ENCODE results near the gene GNB1.
A peak's percentile ranks its signal among the peaks of the same experiment; 100 is the strongest.

Gene GNB1

DNA sequence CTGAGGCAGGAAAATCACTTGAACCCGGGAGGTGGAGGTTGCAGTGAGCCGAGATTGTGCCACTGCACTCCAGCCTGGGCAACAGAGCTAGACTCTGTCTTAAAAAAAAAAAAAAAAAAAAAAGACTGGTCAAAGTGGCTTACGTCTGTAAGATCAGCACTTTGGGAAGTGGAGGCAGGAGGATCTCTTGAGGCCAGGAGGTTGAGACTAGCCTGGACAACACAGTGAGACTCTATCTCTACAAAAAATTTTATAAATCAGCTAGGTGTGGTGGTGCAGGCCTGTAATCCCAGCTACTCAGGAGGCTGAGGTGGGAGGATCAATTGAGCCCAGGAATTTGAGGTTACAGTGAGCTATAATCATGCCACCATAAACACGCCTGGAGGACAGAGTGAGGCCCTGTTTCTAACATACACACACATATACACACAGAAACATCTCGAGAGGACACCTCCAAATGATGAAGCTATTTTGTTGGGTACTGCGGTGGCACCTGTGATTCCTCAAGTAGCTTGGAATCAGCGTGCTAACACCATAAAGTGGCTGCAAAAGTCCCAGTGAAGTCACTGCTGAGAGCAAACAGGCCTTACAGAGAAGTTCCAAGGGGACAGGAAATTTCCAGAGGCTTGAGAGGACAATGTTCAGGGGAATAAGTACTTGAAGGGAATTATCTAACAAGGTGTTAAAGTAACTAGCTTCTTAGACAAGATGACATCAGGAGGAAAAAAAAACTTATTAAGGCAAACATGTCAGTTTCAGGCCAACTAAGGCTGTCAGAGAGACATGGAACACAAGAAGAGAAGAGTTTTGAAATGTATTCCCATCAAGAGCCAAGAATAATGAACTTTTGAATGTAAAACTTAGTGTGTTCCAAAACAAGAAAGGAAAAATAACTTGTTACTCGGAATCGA, 114.0 kb downstream of the GNB1 start:
- peak overlapping the region in 1 of 2 donors; percentile 98 for H3K4me3 ChIP-seq (ENCODE audit: low read length in 2 of 2)
- H3K9me3 ChIP-seq (replicated peaks in 1 of 2; ENCODE audit: control insufficient read depth in 2 of 2, insufficient read depth in 1 of 2, low read depth in 1 of 2, low read length in 2 of 2) = no peaks in the 10 kb centered on the region
- peaks cover 0 to 10% (median 0%) of the 10 kb centered on the region in 3 experiments for H3K27me3 ChIP-seq (ENCODE audit: control insufficient read depth in 3 of 3, insufficient read depth in 3 of 3, low read depth in 1 of 3, low read length in 3 of 3)
- peaks cover 15 to 23% of the 10 kb centered on the region in 2 donors for H3K4me1 ChIP-seq (ENCODE audit: control insufficient read depth in 2 of 2, insufficient read depth in 1 of 2, low read depth in 1 of 2, low read length in 2 of 2)
- H4K91ac ChIP-seq (ENCODE audit: low read depth, low read length, poor library complexity) = no peak overlapping the region
- no peak overlapping the region for H3K4ac ChIP-seq (ENCODE audit: low read length)
- H2BK12ac ChIP-seq (ENCODE audit: low read length) = no peak overlapping the region
- peak overlapping the region; percentile 19 for H3K4me2 ChIP-seq (ENCODE audit: insufficient read depth, low read length, poor library complexity, severe bottlenecking)
- no peak overlapping the region for H3K23ac ChIP-seq (ENCODE audit: low read depth, low read length, poor library complexity)
- peaks cover 2 to 14% of the 10 kb centered on the region in 2 donors for H3K36me3 ChIP-seq (replicated peaks in 1 of 2; ENCODE audit: control insufficient read depth in 2 of 2, insufficient read depth in 2 of 2, low read length in 2 of 2)
- no peak for DNase-seq (ENCODE audit: low spot score)
- no peak overlapping the region for H3K27ac ChIP-seq (replicated peaks; ENCODE audit: low read length)
- no peak overlapping the region for H2BK5ac ChIP-seq (ENCODE audit: low read length)
- H3K79me1 ChIP-seq (ENCODE audit: low read depth, low read length) = peaks cover 9% of the 10 kb centered on the region
- H3K9ac ChIP-seq (ENCODE audit: low read depth, low read length, poor library complexity) = no peak overlapping the region
- no peak overlapping the region for H3K14ac ChIP-seq (ENCODE audit: low read length)
- no CpG with 5 or more reads among the region's 9 CpGs for WGBS, 2 donors (ENCODE audit: extremely low coverage in 2 of 2, insufficient read length in 2 of 2, insufficient replicate concordance in 1 of 2)
- H2BK120ac ChIP-seq (ENCODE audit: low read depth, low read length) = no peak overlapping the region
- H2BK15ac ChIP-seq (ENCODE audit: low read length) = no peak overlapping the region
- H3K18ac ChIP-seq (ENCODE audit: low read length) = no peak overlapping the region
- H2AK5ac ChIP-seq (ENCODE audit: low read depth, low read length) = no peak overlapping the region
- H2AFZ ChIP-seq (ENCODE audit: low read length) = no peak overlapping the region
- no peak overlapping the region for H4K8ac ChIP-seq (ENCODE audit: low read depth, low read length)

DNA sequence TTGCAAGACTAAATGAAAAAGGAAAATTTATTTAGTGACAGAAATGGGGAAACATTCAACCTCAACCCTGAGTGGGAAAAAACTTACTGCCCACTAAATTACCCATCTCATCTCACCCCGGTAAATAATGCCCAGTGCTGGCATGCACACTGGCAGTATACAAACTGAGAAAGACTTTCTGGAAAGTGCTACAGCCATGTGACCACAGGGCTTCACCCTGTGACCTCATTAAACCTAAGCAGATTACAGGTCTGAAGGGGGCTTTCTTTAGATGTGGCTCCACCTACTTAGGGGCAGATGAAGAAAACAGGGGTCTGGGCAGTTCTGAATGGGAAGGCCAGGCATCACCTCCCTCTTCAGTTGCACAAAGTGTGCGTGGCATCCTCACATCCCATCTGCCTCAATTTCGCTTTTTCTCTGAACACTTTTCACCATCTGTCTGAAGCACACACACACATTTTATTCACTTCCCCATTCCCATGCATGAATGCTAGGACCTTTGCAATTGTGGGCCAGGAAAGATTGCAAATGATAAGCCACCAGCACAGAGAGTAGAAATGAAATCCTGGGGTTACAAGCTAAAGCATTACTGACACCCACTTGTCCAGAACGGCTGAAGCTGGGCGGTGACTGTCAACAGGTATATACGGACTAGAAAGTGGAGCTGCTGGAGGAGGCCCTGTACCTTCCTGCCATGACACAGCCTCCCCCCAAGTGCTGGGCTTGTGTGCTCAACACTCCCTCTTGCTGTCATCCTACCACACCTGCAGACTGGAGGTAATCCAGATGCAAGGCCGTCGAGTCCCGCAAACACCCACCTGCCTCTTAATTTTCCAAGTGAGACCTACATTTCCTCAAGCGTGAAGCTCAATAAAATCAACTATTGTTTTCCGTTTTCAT, 115.3 kb downstream of the GNB1 start:
- Histone ChIP-seq H3K23ac (ENCODE audit: low read depth, low read length, poor library complexity) (no peak overlapping the region), H3K27ac (replicated peaks; ENCODE audit: low read length) (peak overlapping the region; percentile 18), H3K36me3 (replicated peaks in 1 of 2; ENCODE audit: control insufficient read depth in 2 of 2, insufficient read depth in 2 of 2, low read length in 2 of 2) (peaks cover 5 to 20% of the 10 kb centered on the region in 2 donors), H2BK5ac (ENCODE audit: low read length) (no peak overlapping the region), H2BK12ac (ENCODE audit: low read length) (no peak overlapping the region), H4K8ac (ENCODE audit: low read depth, low read length) (no peak overlapping the region), H3K9ac (ENCODE audit: low read depth, low read length, poor library complexity) (no peak overlapping the region), H3K4me2 (ENCODE audit: insufficient read depth, low read length, poor library complexity, severe bottlenecking) (no peak overlapping the region), H4K91ac (ENCODE audit: low read depth, low read length, poor library complexity) (no peak overlapping the region), H3K79me1 (ENCODE audit: low read depth, low read length) (peaks cover 9% of the 10 kb centered on the region), H2BK120ac (ENCODE audit: low read depth, low read length) (no peak overlapping the region), H2AFZ (ENCODE audit: low read length) (no peak overlapping the region), H3K4me1 (ENCODE audit: control insufficient read depth in 2 of 2, insufficient read depth in 1 of 2, low read depth in 1 of 2, low read length in 2 of 2) (peaks cover 15 to 23% of the 10 kb centered on the region in 2 donors), H2AK5ac (ENCODE audit: low read depth, low read length) (no peak overlapping the region), H2BK15ac (ENCODE audit: low read length) (no peak overlapping the region), H3K4me3 (ENCODE audit: low read length in 2 of 2) (no peak overlapping the region), H3K9me3 (replicated peaks in 1 of 2; ENCODE audit: control insufficient read depth in 2 of 2, insufficient read depth in 1 of 2, low read depth in 1 of 2, low read length in 2 of 2) (peaks cover 4 to 5% of the 10 kb centered on the region in 2 donors), H3K14ac (ENCODE audit: low read length) (no peak overlapping the region), H3K18ac (ENCODE audit: low read length) (no peak overlapping the region), H3K4ac (ENCODE audit: low read length) (no peak overlapping the region), H3K27me3 (ENCODE audit: control insufficient read depth in 3 of 3, insufficient read depth in 3 of 3, low read depth in 1 of 3, low read length in 3 of 3) (peaks cover 0 to 10% (median 0%) of the 10 kb centered on the region in 3 experiments)
- DNase-seq (ENCODE audit: low spot score) = no peak
- no CpG with 5 or more reads among the region's 11 CpGs for WGBS, 2 donors (ENCODE audit: extremely low coverage in 2 of 2, insufficient read length in 2 of 2, insufficient replicate concordance in 1 of 2)

DNA sequence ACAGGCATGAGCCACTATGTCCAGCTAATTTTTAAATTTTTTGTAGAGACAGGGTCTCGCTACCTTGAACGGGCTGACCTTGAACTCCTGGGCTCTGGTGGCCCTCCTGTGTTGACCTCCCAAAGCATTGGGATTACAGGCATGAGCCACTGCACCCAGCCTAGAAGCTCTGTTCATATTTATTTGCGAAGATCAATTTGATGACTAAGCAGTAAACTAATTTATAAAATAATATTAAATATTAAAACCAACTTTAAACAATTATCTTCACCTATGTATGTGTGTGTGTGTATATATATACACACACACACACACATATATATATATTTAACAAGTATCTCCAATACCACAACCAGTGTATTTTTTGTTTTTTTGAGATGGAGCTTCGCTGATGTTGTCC, 117.0 kb downstream of the GNB1 start:
- no peak overlapping the region for H2AFZ ChIP-seq (ENCODE audit: low read length)
- H3K27me3 ChIP-seq (ENCODE audit: control insufficient read depth in 3 of 3, insufficient read depth in 3 of 3, low read depth in 1 of 3, low read length in 3 of 3) = peaks cover 0 to under 1% (median 0%) of the 10 kb centered on the region in 3 experiments
- no peak overlapping the region for H2BK120ac ChIP-seq (ENCODE audit: low read depth, low read length)
- H2BK12ac ChIP-seq (ENCODE audit: low read length) = no peak overlapping the region
- no peak overlapping the region for H3K14ac ChIP-seq (ENCODE audit: low read length)
- no peak overlapping the region for H3K9ac ChIP-seq (ENCODE audit: low read depth, low read length, poor library complexity)
- no peak overlapping the region for H2BK15ac ChIP-seq (ENCODE audit: low read length)
- no peak overlapping the region for H3K4me3 ChIP-seq (ENCODE audit: low read length in 2 of 2)
- H3K23ac ChIP-seq (ENCODE audit: low read depth, low read length, poor library complexity) = no peak overlapping the region
- H3K79me1 ChIP-seq (ENCODE audit: low read depth, low read length) = peaks cover 9% of the 10 kb centered on the region
- H3K4ac ChIP-seq (ENCODE audit: low read length) = no peak overlapping the region
- peaks cover 10 to 13% of the 10 kb centered on the region in 2 donors for H3K4me1 ChIP-seq (ENCODE audit: control insufficient read depth in 2 of 2, insufficient read depth in 1 of 2, low read depth in 1 of 2, low read length in 2 of 2)
- peaks cover 4 to 11% of the 10 kb centered on the region in 2 donors for H3K9me3 ChIP-seq (replicated peaks in 1 of 2; ENCODE audit: control insufficient read depth in 2 of 2, insufficient read depth in 1 of 2, low read depth in 1 of 2, low read length in 2 of 2)
- no peak overlapping the region for H3K4me2 ChIP-seq (ENCODE audit: insufficient read depth, low read length, poor library complexity, severe bottlenecking)
- DNase-seq (ENCODE audit: low spot score) = no peak
- no peak overlapping the region for H4K91ac ChIP-seq (ENCODE audit: low read depth, low read length, poor library complexity)
- no peak overlapping the region for H4K8ac ChIP-seq (ENCODE audit: low read depth, low read length)
- H3K18ac ChIP-seq (ENCODE audit: low read length) = no peak overlapping the region
- WGBS, 2 donors (ENCODE audit: extremely low coverage in 2 of 2, insufficient read length in 2 of 2, insufficient replicate concordance in 1 of 2) = no CpG with 5 or more reads among the region's 4 CpGs
- no peak overlapping the region for H2BK5ac ChIP-seq (ENCODE audit: low read length)
- no peak overlapping the region for H2AK5ac ChIP-seq (ENCODE audit: low read depth, low read length)
- no peak overlapping the region for H3K27ac ChIP-seq (replicated peaks; ENCODE audit: low read length)
- H3K36me3 ChIP-seq (replicated peaks in 1 of 2; ENCODE audit: control insufficient read depth in 2 of 2, insufficient read depth in 2 of 2, low read length in 2 of 2) = peaks cover 6 to 22% of the 10 kb centered on the region in 2 donors
